ENCODE results near the gene CDPF1.

CDPF1 gene

GRCh38 chr22:46250035-46250782 lies at the start of gene CDPF1:
CDPF1 (minus strand) TSS chr22:46250293; CDS start chr22:46248284, 2,009 bp downstream.
- ChIA-PET POLR2A (ENCODE audit: low non-redundant PET) (interaction anchor here (0.6 to 1.0 kb wide), 2 partner anchors 18 to 873 kb away, joined by 3 to 4 read pairs; partner anchors contain the start of gene TTC38), CTCF (no interaction called here)
- DNase-seq (ENCODE audit: low spot score) = peak; percentile 64
- H3K27ac ChIP-seq = peak within 1 kb of the TSS; percentile 88
- no peak for TF ChIP-seq CTCF (conservative IDR thresholded peaks at IDR 0.05; ENCODE audit: low read depth)

- ChIA-PET CTCF (no interaction called here), POLR2A (ENCODE audit: low non-redundant PET) (no interaction called here)
- H3K27ac ChIP-seq = no peak overlapping the region
- no peak for TF ChIP-seq CTCF (conservative IDR thresholded peaks at IDR 0.05; ENCODE audit: low read depth)
- DNase-seq (ENCODE audit: low spot score) = no peak
Measured at GRCh38 chr22:46299101-46299500, 49.0 kb upstream of the CDPF1 start.

GRCh38 chr22:46297151-46297812 lies 47.2 kb upstream of the CDPF1 start:
- POLR2A ChIA-PET (ENCODE audit: low non-redundant PET) = no interaction called here
- no peak for TF ChIP-seq CTCF (conservative IDR thresholded peaks at IDR 0.05; ENCODE audit: low read depth)
- H3K27ac ChIP-seq = peak overlapping the region; percentile 90
- DNase-seq (ENCODE audit: low spot score) = peak; percentile 17
- CTCF ChIA-PET = interaction anchor here (0.6 kb wide), 1 partner anchor 11 kb away, joined by 3 read pairs; no protein-coding TSS in a partner anchor

- TF ChIP-seq CTCF (conservative IDR thresholded peaks at IDR 0.05; ENCODE audit: low read depth) = no peak
- CTCF ChIA-PET = interaction anchor here (0.6 kb wide), 2 partner anchors 10 to 12 kb away, joined by 3 read pairs; no protein-coding TSS in a partner anchor
- H3K27ac ChIP-seq = peak within 1 kb of the TSS; percentile 90
- POLR2A ChIA-PET (ENCODE audit: low non-redundant PET) = no interaction called here
- DNase-seq (ENCODE audit: low spot score) = peak; percentile 97
Measured at GRCh38 chr22:46296257-46297150, 46.4 kb upstream of the CDPF1 start, which contains the start of gene GTSE1. GTSE1 (plus strand) TSS chr22:46296870; CDS start chr22:46297401, 531 bp downstream.

GRCh38 chr22:46295277-46295971 lies 45.3 kb upstream of the CDPF1 start:
- DNase-seq (ENCODE audit: low spot score) = no peak
- CTCF ChIA-PET = no interaction called here
- POLR2A ChIA-PET (ENCODE audit: low non-redundant PET) = interaction anchor here (0.9 kb wide), 1 partner anchor 28 kb away, joined by 5 read pairs; the partner anchor contains the start of gene TTC38
- no peak for TF ChIP-seq CTCF (conservative IDR thresholded peaks at IDR 0.05; ENCODE audit: low read depth)
- peak overlapping the region; percentile 90 for H3K27ac ChIP-seq

Data from RWPE1 (cell line).